Transverse colon (tissue), 4 donors: ENCODE measurements around the gene GALC. TPM values are rescaled to one million over a fixed set of nuclear protein-coding genes. Genes with fewer than 3 reads are reported as not detected.

ENCODE experiments used
- DNase-seq: peaks from one replicate; pipeline ENCODE4 v3.0.0-alpha.2; 2019
- H3K27ac ChIP-seq, 4 donors: fragments of 200-600 bp; sonication (generic); 2 replicates each; pipeline ENCODE4 v1.5.1; 2016 to 2018; ENCODE audit warnings: inconsistent platforms in 4 of 4
- H3K27me3 ChIP-seq: fragments of 200-600 bp; sonication (generic); 2 replicates; pipeline ENCODE4 v1.5.1; 2017; ENCODE audit warnings: inconsistent platforms
- H3K36me3 ChIP-seq, 4 donors: fragments of 200-600 bp; sonication (generic); 2 replicates each; pipeline ENCODE4 v1.5.1; 2017 to 2019; ENCODE audit warnings: inconsistent platforms in 4 of 4
- H3K4me1 ChIP-seq, 4 donors: fragments of 200-600 bp; sonication (generic); 2 replicates each; pipeline ENCODE4 v1.5.1; 2017 to 2020; ENCODE audit warnings: inconsistent platforms in 4 of 4
- H3K4me3 ChIP-seq, 4 donors: fragments of 200-600 bp; sonication (generic); 1 replicate in 1 of 4; 2 replicates in 3 of 4; pipeline versions ENCODE4 v1.5.1 to v1.6.1; 2017 to 2019; ENCODE audit warnings: inconsistent platforms in 4 of 4
- H3K9me3 ChIP-seq, 2 donors: fragments of 200-600 bp; sonication (generic); 2 replicates each; pipeline ENCODE4 v1.5.1; 2017 to 2019; ENCODE audit warnings: inconsistent platforms in 2 of 2
- CTCF ChIP-seq, 5 experiments: fragments of 200-600 bp in 3 of 5; fragments of 450-650 bp in 2 of 5; sonication (generic) in 3 of 5; IDR thresholded peaks; 1 replicate in 2 of 5; 2 replicates in 3 of 5; pipeline ENCODE4 v1.5.1; 2016 to 2017; ENCODE audit warnings: antibody characterized with exemption in 5 of 5, inconsistent platforms in 3 of 5, mild to moderate bottlenecking in 2 of 5, moderate library complexity in 1 of 5
- EP300 ChIP-seq: sonication (generic); formaldehyde crosslinking; IDR thresholded peaks from one replicate; pipeline ENCODE4 v1.6.1; 2017; ENCODE audit warnings: antibody characterized with exemption, low read depth
- POLR2A ChIP-seq: fragments of 450-650 bp; IDR thresholded peaks from one replicate; pipeline ENCODE4 v1.6.1; 2016; ENCODE audit warnings: antibody characterized with exemption, mild to moderate bottlenecking, moderate library complexity
- POLR2AphosphoS5 ChIP-seq, 3 donors: sonication (generic); formaldehyde crosslinking; IDR thresholded peaks; one replicate each; pipeline ENCODE4 v1.6.1; 2016; ENCODE audit warnings: antibody characterized with exemption in 3 of 3
- WGBS, 2 donors: methylation state at CpG; one replicate each; pipeline ENCODE4 v1.1.5; 2018; ENCODE audit warnings: low coverage in 1 of 2; 5-methylcytosine and 5-hydroxymethylcytosine counted together
- in situ Hi-C, 4 donors: fragments of 200-750 bp; cut with MboI; loops; one replicate each; pipeline versions ENCODE4 v1.15.0 to v1.15.1; 2017; ENCODE audit warnings: low sequenced_read_pairs in 3 of 4, low pct_ligation_motif_present in 1 of 4, low pct_unique_long_range_greater_than_20kb in 1 of 4
- intact Hi-C: fragments of 100-400 bp; cut with DNase I; formaldehyde crosslinking; loops from one replicate; pipeline ENCODE4 v1.15.1; 2023; ENCODE audit warnings: low total_unique reads
- total RNA-seq, 4 donors: library from RNA; depleted of rRNA; stranded (reverse); fragments of >200 nt; gene quantifications; one replicate each; pipeline ENCODE4 v1.1.0, GENCODE V29; 2016

Gene GALC
- total RNA-seq: 10 to 100 TPM in 3 of 4 donors, 1 to 10 TPM in 1; 8.0 to 42.3 (median 28.9) TPM

GRCh38 chr14:87992718-87993628 is at the start of gene GALC:
TSS of gene GALC (minus strand) at chr14:87993182. CDS start at chr14:87993164, 18 bp downstream.
- peak within 1 kb of the TSS; percentile 61 to 85 (median 73) for H3K4me3 ChIP-seq
- in situ Hi-C loops (no loop called here), intact Hi-C loops (no loop called here)
- TF ChIP-seq EP300: no peak
- TF ChIP-seq POLR2AphosphoS5 (IDR thresholded peaks at IDR 0.05): peak; percentile 24 to 67 (median 64)
- TF ChIP-seq CTCF (IDR thresholded peaks at IDR 0.05): no peak
- TF ChIP-seq POLR2A: peak; percentile 45
- H3K9me3 ChIP-seq: no peaks in the 10 kb centered on the region
- no peaks in the 10 kb centered on the region for H3K36me3 ChIP-seq
- DNase-seq: peak; percentile 96
- WGBS, 2 donors: 5 to 80% methylated on average over 1 to 73 of the region's 83 CpGs
- H3K27ac ChIP-seq: peak within 1 kb of the TSS; percentile 89 to 95 (median 93)
- H3K27me3 ChIP-seq: no peaks in the 10 kb centered on the region
- peaks cover 0 to 49% (median 8%) of the 10 kb centered on the region in 4 donors for H3K4me1 ChIP-seq

GRCh38 chr14:88040146-88040545 is 47.2 kb upstream of the GALC start:
- no peak overlapping the region for H3K4me3 ChIP-seq
- no peak for DNase-seq
- 50 to 78% methylated on average over 1 of the region's 1 CpG for WGBS, 2 donors
- in situ Hi-C loops (no loop called here), intact Hi-C loops (no loop called here)
- H3K9me3 ChIP-seq: no peaks in the 10 kb centered on the region
- H3K36me3 ChIP-seq: no peaks in the 10 kb centered on the region
- H3K27me3 ChIP-seq: no peaks in the 10 kb centered on the region
- no peak for TF ChIP-seq EP300
- TF ChIP-seq POLR2AphosphoS5 (IDR thresholded peaks at IDR 0.05): no peak
- no peak for TF ChIP-seq CTCF (IDR thresholded peaks at IDR 0.05)
- TF ChIP-seq POLR2A: no peak
- H3K27ac ChIP-seq: no peak overlapping the region
- H3K4me1 ChIP-seq: no peaks in the 10 kb centered on the region

- 67 to 84% methylated on average over 1 to 3 of the region's 3 CpGs for WGBS, 2 donors
- no peak for DNase-seq
- no peak overlapping the region for H3K4me3 ChIP-seq
- no peaks in the 10 kb centered on the region for H3K27me3 ChIP-seq
- H3K9me3 ChIP-seq: no peaks in the 10 kb centered on the region
- H3K27ac ChIP-seq: no peak overlapping the region
- TF ChIP-seq POLR2A (no peak), POLR2AphosphoS5 (IDR thresholded peaks at IDR 0.05) (no peak)
- no peaks in the 10 kb centered on the region for H3K36me3 ChIP-seq
- intact Hi-C loops: no loop called here
- in situ Hi-C loops: no loop called here
- no peaks in the 10 kb centered on the region for H3K4me1 ChIP-seq
These were observed 46.2 kb upstream of the GALC start for GRCh38 chr14:88039197-88039596.

GRCh38 chr14:88037325-88037724 is 44.3 kb upstream of the GALC start:
- Histone ChIP-seq H3K36me3 (no peaks in the 10 kb centered on the region), H3K4me1 (no peaks in the 10 kb centered on the region), H3K27me3 (no peaks in the 10 kb centered on the region), H3K27ac (no peak overlapping the region), H3K9me3 (no peaks in the 10 kb centered on the region), H3K4me3 (no peak overlapping the region)
- TF ChIP-seq EP300 (no peak), POLR2A (no peak), CTCF (IDR thresholded peaks at IDR 0.05) (no peak), POLR2AphosphoS5 (IDR thresholded peaks at IDR 0.05) (no peak)
- intact Hi-C loops (no loop called here), in situ Hi-C loops (no loop called here)
- no peak for DNase-seq
- WGBS, 2 donors: 74% methylated on average over 1 of the region's 1 CpG; no CpG with 5 or more reads in 1 of the 2 donors
